ENCODE data around the gene SENP3. TPM values are rescaled to one million over a fixed set of nuclear protein-coding genes. Genes with fewer than 3 reads are reported as not detected.

SENP3 gene
- total and polyA plus RNA-seq, 2 of the 13 experiments (the other 11 are each of a cell fraction or from before 2014, with no cell fraction given): 55.8 to 75.4 TPM

DNA sequence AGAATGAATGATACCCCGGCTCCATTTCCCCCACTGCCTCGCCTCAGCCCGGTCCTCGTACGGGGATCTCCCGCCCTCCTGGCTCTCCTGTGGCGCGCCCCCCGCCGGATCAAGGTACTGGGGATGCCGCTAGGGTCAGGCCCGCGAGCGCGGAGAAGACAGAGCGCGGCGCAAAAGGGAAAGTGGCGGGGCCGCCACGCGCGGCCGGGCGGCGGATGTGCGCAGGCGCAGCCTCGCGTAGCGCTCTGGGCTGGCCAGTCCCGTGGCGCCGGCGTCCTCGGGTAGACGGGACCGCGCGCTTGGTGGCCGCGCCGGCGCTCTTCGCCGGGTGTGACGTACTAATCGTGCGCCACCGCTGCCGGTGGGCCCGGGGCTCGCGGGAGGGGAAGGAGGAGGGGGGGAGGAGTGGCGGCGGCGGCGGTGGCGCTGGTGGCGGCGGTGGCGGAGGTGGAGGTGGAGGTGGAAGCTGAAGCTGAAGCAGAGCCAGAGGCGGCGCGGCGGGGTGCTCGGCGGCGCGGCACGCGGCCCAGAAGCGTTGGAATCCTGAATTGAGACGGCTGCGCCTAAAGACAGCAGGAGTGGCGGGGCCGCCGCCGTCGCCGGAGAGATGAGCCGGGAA, at the start of gene SENP3 (continued):
- TF ChIP-seq, protein P1, sequence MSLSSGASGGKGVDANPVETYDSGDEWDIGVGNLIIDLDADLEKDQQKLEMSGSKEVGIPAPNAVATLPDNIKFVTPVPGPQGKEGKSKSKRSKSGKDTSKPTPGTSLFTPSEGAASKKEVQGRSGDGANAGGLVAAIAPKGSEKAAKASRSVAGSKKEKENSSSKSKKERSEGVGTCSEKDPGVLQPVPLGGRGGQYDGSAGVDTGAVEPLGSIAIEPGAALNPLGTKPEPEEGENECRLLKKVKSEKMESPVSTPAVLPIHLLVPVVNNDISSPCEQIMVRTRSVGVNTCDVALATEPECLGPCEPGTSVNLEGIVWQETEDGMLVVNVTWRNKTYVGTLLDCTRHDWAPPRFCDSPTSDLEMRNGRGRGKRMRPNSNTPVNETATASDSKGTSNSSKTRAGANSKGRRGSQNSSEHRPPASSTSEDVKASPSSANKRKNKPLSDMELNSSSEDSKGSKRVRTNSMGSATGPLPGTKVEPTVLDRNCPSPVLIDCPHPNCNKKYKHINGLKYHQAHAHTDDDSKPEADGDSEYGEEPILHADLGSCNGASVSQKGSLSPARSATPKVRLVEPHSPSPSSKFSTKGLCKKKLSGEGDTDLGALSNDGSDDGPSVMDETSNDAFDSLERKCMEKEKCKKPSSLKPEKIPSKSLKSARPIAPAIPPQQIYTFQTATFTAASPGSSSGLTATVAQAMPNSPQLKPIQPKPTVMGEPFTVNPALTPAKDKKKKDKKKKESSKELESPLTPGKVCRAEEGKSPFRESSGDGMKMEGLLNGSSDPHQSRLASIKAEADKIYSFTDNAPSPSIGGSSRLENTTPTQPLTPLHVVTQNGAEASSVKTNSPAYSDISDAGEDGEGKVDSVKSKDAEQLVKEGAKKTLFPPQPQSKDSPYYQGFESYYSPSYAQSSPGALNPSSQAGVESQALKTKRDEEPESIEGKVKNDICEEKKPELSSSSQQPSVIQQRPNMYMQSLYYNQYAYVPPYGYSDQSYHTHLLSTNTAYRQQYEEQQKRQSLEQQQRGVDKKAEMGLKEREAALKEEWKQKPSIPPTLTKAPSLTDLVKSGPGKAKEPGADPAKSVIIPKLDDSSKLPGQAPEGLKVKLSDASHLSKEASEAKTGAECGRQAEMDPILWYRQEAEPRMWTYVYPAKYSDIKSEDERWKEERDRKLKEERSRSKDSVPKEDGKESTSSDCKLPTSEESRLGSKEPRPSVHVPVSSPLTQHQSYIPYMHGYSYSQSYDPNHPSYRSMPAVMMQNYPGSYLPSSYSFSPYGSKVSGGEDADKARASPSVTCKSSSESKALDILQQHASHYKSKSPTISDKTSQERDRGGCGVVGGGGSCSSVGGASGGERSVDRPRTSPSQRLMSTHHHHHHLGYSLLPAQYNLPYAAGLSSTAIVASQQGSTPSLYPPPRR (CRISPR knock-in tag; IDR thresholded peaks at IDR 0.05; ENCODE audit: borderline replicate concordance): no peak
- TF ChIP-seq NR1H2 (CRISPR knock-in tag; IDR thresholded peaks at IDR 0.05; ENCODE audit: borderline replicate concordance, low read depth) (no peak), ZNF263 (CRISPR knock-in tag; IDR thresholded peaks at IDR 0.05) (no peak), ZNF737 (CRISPR knock-in tag; IDR thresholded peaks at IDR 0.05; ENCODE audit: borderline replicate concordance) (no peak), HOXA7 (CRISPR knock-in tag; IDR thresholded peaks at IDR 0.05) (no peak), ELF1 (CRISPR knock-in tag; IDR thresholded peaks at IDR 0.05) (no peak), DR1 (CRISPR knock-in tag; IDR thresholded peaks at IDR 0.05) (0 out of 2 replicates have a peak, but pooled peaks have one; percentile 42)
- TF ChIP-seq, protein P2, sequence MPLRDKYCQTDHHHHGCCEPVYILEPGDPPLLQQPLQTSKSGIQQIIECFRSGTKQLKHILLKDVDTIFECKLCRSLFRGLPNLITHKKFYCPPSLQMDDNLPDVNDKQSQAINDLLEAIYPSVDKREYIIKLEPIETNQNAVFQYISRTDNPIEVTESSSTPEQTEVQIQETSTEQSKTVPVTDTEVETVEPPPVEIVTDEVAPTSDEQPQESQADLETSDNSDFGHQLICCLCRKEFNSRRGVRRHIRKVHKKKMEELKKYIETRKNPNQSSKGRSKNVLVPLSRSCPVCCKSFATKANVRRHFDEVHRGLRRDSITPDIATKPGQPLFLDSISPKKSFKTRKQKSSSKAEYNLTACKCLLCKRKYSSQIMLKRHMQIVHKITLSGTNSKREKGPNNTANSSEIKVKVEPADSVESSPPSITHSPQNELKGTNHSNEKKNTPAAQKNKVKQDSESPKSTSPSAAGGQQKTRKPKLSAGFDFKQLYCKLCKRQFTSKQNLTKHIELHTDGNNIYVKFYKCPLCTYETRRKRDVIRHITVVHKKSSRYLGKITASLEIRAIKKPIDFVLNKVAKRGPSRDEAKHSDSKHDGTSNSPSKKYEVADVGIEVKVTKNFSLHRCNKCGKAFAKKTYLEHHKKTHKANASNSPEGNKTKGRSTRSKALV (CRISPR knock-in tag; IDR thresholded peaks at IDR 0.05): no peak
- TF ChIP-seq, protein P3, sequence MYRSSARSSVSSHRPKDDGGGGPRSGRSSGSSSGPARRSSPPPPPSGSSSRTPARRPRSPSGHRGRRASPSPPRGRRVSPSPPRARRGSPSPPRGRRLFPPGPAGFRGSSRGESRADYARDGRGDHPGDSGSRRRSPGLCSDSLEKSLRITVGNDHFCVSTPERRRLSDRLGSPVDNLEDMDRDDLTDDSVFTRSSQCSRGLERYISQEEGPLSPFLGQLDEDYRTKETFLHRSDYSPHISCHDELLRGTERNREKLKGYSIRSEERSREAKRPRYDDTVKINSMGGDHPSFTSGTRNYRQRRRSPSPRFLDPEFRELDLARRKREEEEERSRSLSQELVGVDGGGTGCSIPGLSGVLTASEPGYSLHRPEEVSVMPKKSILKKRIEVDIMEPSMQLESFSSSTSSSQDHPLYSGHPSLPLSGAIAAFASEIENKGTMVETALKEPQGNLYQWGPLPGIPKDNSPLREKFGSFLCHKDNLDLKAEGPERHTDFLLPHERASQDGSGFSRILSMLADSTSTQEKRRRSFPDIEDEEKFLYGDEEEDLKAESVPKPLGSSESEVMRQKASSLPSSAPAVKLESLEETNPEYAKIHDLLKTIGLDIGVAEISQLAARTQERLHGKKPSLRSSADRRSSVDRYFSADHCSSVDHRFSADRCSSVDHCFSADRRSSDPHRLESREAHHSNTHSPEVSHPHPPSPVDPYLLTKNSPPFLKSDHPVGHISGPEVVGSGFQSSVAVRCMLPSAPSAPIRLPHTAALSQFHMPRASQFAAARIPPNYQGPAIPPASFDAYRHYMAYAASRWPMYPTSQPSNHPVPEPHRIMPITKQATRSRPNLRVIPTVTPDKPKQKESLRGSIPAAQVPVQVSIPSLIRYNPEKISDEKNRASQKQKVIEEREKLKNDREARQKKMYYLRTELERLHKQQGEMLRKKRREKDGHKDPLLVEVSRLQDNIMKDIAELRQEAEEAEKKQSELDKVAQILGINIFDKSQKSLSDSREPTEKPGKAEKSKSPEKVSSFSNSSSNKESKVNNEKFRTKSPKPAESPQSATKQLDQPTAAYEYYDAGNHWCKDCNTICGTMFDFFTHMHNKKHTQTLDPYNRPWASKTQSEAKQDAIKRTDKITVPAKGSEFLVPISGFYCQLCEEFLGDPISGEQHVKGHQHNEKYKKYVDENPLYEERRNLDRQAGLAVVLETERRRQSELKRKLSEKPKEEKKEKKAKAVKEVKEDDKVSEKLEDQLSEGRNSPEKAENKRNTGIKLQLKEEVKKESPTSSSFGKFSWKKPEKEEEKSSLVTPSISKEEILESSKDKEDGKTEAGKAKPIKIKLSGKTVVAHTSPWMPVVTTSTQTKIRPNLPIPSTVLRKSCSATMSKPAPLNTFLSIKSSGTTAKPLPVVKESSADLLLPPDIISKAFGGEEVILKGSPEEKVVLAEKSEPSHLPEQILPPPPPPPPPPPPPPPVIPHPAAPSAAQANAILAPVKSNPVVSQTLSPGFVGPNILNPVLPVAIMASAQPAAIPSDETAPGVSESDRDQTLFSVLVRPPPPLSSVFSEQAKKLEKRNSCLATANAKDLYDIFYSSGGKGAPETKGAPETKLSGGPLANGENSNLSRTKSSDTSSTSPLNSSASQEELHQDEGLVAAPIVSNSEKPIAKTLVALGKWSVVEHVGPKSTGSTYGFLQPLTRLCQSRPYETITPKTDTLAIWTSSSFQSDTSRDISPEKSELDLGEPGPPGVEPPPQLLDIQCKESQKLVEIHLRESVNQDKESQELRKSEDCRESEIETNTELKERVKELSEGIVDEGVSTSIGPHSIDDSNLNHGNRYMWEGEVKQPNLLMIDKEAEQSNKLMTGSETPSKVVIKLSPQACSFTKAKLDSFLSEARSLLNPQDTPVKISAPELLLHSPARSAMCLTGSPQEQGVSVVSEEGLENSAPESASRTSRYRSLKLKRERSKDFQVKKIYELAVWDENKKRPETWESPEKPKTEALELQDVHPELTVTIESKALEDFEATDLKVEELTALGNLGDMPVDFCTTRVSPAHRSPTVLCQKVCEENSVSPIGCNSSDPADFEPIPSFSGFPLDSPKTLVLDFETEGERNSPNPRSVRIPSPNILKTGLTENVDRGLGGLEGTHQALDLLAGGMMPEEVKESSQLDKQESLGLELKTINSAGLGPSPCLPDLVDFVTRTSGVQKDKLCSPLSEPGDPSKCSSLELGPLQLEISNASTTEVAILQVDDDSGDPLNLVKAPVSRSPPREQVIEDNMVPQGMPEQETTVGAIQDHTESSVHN (CRISPR knock-in tag; IDR thresholded peaks at IDR 0.05): no peak
- TF ChIP-seq, protein P4, sequence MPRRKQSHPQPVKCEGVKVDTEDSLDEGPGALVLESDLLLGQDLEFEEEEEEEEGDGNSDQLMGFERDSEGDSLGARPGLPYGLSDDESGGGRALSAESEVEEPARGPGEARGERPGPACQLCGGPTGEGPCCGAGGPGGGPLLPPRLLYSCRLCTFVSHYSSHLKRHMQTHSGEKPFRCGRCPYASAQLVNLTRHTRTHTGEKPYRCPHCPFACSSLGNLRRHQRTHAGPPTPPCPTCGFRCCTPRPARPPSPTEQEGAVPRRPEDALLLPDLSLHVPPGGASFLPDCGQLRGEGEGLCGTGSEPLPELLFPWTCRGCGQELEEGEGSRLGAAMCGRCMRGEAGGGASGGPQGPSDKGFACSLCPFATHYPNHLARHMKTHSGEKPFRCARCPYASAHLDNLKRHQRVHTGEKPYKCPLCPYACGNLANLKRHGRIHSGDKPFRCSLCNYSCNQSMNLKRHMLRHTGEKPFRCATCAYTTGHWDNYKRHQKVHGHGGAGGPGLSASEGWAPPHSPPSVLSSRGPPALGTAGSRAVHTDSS (CRISPR knock-in tag; conservative IDR thresholded peaks at IDR 0.05): no peak
